Fibroblast of mammary gland (primary cell): ENCODE measurements around the gene CDKAL1.
"Not testable (repeated sequence)": the region's sequence is repeated elsewhere in the genome, so short reads cannot be mapped to it uniquely, and the experiment has no call there.

Experiments used
- DNase-seq: peaks from one replicate; pipeline ENCODE4 v3.0.0-alpha.2; 2010; ENCODE audit warnings: low read depth
- H3K4me3 ChIP-seq: 2 replicates; pipeline ENCODE4 v1.5.1; 2011; ENCODE audit warnings: low read depth, mild to moderate bottlenecking, low read length, moderate library complexity; ENCODE audit not compliant: control insufficient read depth
- TF ChIP-seq, protein P1 (sequence below): conservative IDR thresholded peaks from 2 replicates; pipeline ENCODE4 v1.5.1; 2011; ENCODE audit warnings: low read depth, low read length, inconsistent platforms; ENCODE audit not compliant: control insufficient read depth, insufficient read depth

Gene CDKAL1

DNA sequence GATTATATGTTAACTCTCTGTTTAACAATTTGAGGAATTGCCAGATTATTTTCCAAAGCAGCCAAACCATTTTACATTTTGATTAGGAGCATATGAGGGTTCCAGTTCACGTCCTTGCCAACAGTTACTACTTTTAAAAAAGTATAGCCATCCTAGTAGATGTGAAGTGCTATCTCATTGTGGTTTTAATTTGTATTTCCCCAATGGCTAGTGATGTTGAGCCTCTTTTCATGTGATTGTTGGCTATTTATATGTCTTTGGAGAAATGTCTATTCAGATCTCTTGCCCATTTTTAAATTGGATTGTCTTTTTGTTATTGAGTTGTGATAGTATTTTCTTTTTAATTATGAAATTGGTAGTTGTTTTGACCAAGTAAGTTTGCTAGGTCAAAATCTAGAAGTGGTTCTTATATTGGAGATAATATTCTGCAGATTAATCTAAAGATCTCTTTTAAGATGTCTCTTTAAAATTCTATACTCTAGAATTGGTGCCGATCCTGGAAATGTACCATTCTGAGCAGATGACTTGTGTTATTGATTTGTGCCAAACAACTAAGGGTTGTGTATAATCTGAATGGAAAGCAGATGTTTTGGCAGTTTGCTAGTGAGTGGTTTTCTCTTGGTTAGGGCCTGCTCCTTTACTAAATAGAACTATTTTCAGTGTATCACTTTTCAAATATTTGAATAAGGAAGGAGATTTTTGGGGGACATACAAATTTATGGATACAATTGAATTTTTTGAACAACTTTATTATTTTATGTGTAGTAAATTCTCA lies 99.5 kb downstream of the CDKAL1 start:
- TF ChIP-seq, protein P1, sequence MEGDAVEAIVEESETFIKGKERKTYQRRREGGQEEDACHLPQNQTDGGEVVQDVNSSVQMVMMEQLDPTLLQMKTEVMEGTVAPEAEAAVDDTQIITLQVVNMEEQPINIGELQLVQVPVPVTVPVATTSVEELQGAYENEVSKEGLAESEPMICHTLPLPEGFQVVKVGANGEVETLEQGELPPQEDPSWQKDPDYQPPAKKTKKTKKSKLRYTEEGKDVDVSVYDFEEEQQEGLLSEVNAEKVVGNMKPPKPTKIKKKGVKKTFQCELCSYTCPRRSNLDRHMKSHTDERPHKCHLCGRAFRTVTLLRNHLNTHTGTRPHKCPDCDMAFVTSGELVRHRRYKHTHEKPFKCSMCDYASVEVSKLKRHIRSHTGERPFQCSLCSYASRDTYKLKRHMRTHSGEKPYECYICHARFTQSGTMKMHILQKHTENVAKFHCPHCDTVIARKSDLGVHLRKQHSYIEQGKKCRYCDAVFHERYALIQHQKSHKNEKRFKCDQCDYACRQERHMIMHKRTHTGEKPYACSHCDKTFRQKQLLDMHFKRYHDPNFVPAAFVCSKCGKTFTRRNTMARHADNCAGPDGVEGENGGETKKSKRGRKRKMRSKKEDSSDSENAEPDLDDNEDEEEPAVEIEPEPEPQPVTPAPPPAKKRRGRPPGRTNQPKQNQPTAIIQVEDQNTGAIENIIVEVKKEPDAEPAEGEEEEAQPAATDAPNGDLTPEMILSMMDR, result no peak
- peak; percentile 57 for DNase-seq
- no peak overlapping the region for H3K4me3 ChIP-seq

DNA sequence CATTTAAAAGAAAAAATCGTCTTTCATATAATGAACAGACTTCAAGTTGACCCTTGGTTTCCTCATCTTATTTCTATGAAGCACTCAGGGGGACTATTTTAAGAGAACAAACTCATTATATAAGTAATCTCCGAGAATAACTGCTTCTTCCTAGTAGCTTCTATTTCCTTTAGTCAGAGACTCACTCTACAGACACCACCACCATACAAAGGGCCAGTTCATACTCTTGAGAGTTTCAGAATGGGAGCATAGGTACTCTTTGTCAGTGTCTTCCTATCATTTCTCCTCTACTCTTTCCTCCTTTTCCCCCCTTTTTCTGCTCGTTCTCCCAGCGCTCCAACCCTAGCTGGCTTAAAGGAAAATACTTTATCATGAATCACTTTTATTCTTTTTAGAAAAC lies 104.9 kb downstream of the CDKAL1 start:
- no peak overlapping the region for H3K4me3 ChIP-seq
- no peak for DNase-seq
- TF ChIP-seq, protein P1, result no peak

DNA sequence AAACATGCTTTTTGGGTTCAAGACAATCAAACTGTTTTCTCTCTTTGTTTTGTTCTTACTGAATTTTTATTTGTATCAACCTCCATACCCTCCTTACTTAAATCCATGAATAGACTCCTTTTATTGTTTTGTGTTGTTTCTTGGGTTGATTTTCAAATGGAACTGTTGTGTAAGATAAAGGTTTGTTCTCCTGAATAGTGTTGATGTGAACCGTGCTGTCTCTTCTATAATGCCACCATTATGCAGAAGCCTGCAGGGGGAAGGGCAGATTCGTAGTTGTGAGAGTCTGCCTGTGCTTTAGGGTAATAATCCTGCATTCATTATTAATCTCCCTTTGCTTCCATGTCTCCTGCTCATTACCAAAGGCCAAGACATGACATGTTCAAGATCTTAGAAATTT lies 105.9 kb downstream of the CDKAL1 start:
- H3K4me3 ChIP-seq, result no peak overlapping the region
- DNase-seq, result no peak
- TF ChIP-seq, protein P1, result no peak

DNA sequence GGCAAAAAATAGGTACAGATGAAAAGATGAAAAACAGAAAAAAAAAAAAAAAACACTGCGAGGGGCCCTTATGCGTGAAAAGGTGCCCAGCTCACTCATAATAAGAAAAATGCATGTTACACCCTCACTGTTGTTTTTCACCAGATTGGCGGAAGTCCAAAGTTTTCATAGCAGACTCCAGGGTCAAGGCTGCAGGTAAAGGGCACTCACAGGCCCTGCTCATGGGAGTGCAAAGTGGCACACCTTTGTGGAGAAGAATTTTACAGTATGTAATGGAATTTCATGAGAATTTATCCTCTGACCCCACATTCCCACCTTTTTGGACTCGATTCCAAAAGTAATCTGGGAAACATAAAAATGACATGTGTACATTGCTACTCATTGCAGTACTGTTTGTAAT lies 108.2 kb downstream of the CDKAL1 start:
- DNase-seq, result no peak
- TF ChIP-seq, protein P1, result no peak
- no peak overlapping the region for H3K4me3 ChIP-seq

DNA sequence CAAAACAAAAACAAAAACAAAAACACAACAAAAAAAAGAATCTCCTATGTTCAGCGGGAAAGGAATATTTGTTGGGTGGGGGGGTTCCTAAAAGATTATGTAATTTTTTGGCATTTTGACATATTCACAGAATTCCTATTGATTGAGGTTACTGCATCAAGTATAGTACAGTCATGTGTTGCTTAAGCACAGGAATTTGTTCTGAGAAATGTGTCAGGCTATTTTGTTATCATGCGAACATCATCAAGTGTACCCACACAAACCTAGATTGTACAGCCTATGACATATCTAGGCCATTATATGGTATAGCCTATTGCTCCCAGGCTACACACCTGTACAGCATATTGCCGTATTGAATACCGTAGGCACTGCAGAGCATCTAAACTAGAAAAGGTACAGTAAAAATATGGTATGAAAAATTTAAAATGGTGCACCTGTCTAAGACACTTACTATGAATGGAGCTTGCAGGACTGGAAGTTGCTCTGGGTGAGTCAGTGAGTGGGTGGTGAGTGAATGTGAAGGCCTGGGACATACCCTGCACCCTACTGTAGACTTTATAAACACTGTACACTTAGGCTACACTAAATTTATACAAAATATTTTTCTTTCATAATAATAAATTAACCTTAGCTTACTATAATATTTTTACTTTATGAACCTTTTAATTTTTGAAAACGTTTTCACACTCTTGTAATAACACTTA lies 110.6 kb downstream of the CDKAL1 start:
- DNase-seq, result peak; percentile 26
- no peak overlapping the region for H3K4me3 ChIP-seq
- TF ChIP-seq, protein P1, result no peak

DNA sequence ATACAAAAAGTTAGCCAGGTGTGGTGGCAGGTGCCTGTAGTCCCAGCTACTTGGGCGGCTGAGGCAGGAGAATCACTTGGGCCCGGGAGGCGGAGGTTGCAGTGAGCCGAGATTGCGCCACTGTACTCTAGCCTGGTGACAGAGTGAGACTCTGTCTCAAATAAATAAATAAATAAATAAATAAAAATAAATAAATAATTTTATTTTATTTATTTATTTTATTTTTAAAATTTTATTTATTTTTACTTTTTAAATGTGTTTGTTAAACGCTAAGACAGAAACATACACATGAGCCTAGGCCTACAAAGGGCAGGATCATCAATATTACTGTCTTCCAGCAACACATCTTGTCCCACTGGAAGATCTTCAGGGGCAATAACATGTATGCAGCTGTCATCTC lies 111.3 kb downstream of the CDKAL1 start:
- H3K4me3 ChIP-seq, result not testable (repeated sequence)

DNA sequence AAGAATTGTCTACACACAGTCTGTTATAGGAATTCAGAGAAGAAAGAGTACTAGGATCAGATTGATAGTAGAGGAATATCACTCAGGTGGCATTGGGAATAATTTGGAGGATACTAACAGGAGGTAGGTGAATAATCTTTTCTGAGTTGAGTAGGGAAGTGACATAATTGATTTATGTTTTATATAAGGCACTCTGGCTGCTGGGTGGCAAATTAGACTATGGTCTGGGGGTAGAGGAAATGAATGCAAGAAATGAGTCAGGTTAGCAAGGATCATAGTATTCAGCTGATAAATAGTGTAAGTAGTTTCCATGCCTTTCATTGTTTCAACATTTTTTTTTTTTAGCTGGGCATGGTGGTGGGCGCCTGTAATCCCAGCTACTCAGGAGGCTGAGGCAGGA lies 113.3 kb downstream of the CDKAL1 start:
- no peak overlapping the region for H3K4me3 ChIP-seq
- TF ChIP-seq, protein P1, result no peak
- DNase-seq, result no peak

More for the DNA sequence above, 111.3 kb downstream of the CDKAL1 start:
- not testable (repeated sequence) for DNase-seq

DNA sequence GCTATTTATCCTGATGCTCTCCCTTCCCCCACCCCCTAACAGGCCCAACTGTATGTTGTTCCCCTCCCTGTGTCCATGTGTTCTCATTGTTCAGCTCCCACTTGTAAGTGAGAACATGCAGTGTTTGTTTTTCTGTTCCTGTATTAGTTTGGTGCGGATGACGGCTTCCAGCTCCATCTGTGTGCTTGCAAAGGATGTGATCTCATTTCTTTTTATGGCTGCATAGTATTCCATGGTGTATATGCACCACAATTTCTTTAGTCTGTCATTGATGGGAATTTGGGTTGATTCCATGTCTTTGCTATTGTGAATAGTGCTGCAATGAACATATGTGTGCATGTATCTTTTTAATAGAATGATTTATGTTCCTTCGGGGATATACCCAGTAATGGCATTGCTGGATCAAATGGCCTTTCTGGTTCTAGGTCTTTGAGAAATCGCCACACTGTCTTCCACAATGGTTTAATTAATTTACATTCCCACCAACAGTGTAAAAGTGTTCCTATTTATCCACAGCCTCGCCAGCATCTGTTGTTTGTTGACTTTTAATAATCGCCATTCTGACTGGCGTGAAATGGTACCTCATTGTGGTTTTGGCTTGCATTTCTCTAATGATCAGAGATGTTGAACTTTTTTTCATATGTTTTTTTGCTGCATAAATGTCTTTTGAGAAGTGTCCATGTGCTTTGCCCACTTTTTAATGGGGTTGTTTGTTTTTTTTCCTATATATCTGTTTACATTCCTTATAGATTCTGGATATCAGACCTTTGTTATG lies 115.6 kb downstream of the CDKAL1 start:
- not testable (repeated sequence) for H3K4me3 ChIP-seq, DNase-seq
